Nephron (organoid): ENCODE results near the gene OR6J1.
"Not testable (repeated sequence)": the region's sequence is repeated elsewhere in the genome, so short reads cannot be mapped to it uniquely, and the experiment has no call there.

ENCODE experiments used
- H3K27ac Mint-ChIP-seq, 3 experiments: 2 replicates each; pipeline ENCODE4 v1.8.0; 2020; ENCODE audit warnings: mixed read lengths in 3 of 3, mild to moderate bottlenecking in 2 of 3, moderate library complexity in 1 of 3
- H3K27me3 Mint-ChIP-seq: 2 replicates; pipeline ENCODE4 v1.8.0; 2021; ENCODE audit warnings: low read depth, mild to moderate bottlenecking, moderate library complexity, mixed read lengths
- H3K36me3 Mint-ChIP-seq: 2 replicates; pipeline ENCODE4 v1.8.0; 2020; ENCODE audit warnings: low read depth, mixed read lengths
- H3K4me1 Mint-ChIP-seq: 2 replicates; pipeline ENCODE4 v1.8.0; 2020; ENCODE audit warnings: mixed read lengths
- H3K4me3 Mint-ChIP-seq, 3 experiments: 2 replicates each; pipeline ENCODE4 v1.8.0; 2020; ENCODE audit warnings: mild to moderate bottlenecking in 3 of 3, mixed read lengths in 3 of 3, moderate library complexity in 2 of 3
- H3K9me3 Mint-ChIP-seq: 2 replicates; pipeline ENCODE4 v1.8.0; 2020; ENCODE audit warnings: mixed read lengths
- TF ChIP-seq, protein P1 (sequence below), 3 experiments: fragments of 200-600 bp; sonication (generic); IDR thresholded peaks; one replicate each; pipeline ENCODE4 v1.5.0; 2021; ENCODE audit warnings: antibody characterized with exemption in 3 of 3; ENCODE audit not compliant: unreplicated experiment in 3 of 3

The OR6J1 gene

GRCh38 chr14:22678221-22678620 is 34.1 kb upstream of the OR6J1 start:
- TF ChIP-seq, protein P1, sequence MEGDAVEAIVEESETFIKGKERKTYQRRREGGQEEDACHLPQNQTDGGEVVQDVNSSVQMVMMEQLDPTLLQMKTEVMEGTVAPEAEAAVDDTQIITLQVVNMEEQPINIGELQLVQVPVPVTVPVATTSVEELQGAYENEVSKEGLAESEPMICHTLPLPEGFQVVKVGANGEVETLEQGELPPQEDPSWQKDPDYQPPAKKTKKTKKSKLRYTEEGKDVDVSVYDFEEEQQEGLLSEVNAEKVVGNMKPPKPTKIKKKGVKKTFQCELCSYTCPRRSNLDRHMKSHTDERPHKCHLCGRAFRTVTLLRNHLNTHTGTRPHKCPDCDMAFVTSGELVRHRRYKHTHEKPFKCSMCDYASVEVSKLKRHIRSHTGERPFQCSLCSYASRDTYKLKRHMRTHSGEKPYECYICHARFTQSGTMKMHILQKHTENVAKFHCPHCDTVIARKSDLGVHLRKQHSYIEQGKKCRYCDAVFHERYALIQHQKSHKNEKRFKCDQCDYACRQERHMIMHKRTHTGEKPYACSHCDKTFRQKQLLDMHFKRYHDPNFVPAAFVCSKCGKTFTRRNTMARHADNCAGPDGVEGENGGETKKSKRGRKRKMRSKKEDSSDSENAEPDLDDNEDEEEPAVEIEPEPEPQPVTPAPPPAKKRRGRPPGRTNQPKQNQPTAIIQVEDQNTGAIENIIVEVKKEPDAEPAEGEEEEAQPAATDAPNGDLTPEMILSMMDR (IDR thresholded peaks at IDR 0.05; ENCODE audit: unreplicated experiment in 3 of 3): no peak
- peaks cover 8% of the 10 kb centered on the region for H3K27me3 Mint-ChIP-seq
- no peaks in the 10 kb centered on the region for H3K4me1 Mint-ChIP-seq
- no peak overlapping the region for H3K4me3 Mint-ChIP-seq
- peaks cover 16% of the 10 kb centered on the region for H3K9me3 Mint-ChIP-seq
- no peak overlapping the region for H3K27ac Mint-ChIP-seq
- no peaks in the 10 kb centered on the region for H3K36me3 Mint-ChIP-seq

- H3K4me3 Mint-ChIP-seq, H3K27ac Mint-ChIP-seq, H3K4me1 Mint-ChIP-seq, H3K36me3 Mint-ChIP-seq, H3K27me3 Mint-ChIP-seq: not testable (repeated sequence)
- peaks cover 21% of the 10 kb centered on the region for H3K9me3 Mint-ChIP-seq
These were observed 33.4 kb upstream of the OR6J1 start for GRCh38 chr14:22677551-22677950.

DNA sequence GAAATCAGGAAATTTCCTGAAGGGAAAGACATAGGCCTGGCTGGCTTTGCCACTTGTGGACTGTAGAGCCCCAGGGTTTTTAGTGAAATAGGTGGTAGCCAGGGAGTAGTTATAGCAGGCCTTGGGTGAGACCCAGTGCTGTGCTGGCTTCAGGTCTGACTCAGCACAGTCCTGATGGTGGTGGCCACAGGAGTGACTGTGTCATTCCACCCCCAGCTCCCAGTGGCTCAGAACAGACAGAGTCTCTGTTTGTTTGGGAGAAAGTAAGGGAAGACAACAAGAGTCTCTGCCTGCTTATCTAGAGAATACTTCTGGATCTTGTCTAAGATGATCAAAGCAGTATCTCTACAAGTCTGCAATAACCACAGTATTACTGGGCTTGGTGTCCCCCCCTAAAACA is 27.5 kb upstream of the OR6J1 start:
- H3K9me3 Mint-ChIP-seq: peaks cover 19% of the 10 kb centered on the region
- H3K36me3 Mint-ChIP-seq: no peaks in the 10 kb centered on the region
- H3K27ac Mint-ChIP-seq: no peak overlapping the region
- H3K4me3 Mint-ChIP-seq: no peak overlapping the region
- no peaks in the 10 kb centered on the region for H3K4me1 Mint-ChIP-seq
- TF ChIP-seq, protein P1 (IDR thresholded peaks at IDR 0.05; ENCODE audit: unreplicated experiment in 3 of 3): no peak
- no peaks in the 10 kb centered on the region for H3K27me3 Mint-ChIP-seq

DNA sequence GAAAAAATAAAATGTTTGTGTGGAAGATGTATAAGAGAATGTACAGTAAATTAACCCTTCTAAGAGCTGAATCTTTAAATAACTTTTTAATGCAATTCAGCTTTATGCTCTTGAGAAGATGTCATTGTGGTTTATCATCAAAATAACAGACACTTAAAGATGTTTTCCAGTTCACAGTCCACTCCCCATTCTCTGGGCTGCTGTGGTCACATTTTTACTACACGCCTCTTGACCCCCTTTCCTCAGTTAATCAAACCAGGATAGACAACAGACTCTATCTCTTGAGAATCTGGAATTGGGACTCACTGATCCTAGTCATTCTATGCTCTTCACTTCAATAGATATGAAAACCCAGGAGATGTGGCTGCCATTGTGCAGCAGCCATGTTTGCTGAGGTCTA is 24.7 kb upstream of the OR6J1 start:
- TF ChIP-seq, protein P1 (IDR thresholded peaks at IDR 0.05; ENCODE audit: unreplicated experiment in 3 of 3): no peak
- Mint-ChIP-seq H3K27ac (no peak overlapping the region), H3K9me3 (peaks cover 12% of the 10 kb centered on the region), H3K4me1 (no peaks in the 10 kb centered on the region), H3K4me3 (no peak overlapping the region), H3K36me3 (no peaks in the 10 kb centered on the region), H3K27me3 (no peaks in the 10 kb centered on the region)

- H3K27ac Mint-ChIP-seq: no peak overlapping the region
- TF ChIP-seq, protein P1 (IDR thresholded peaks at IDR 0.05; ENCODE audit: unreplicated experiment in 3 of 3): no peak
- no peaks in the 10 kb centered on the region for H3K36me3 Mint-ChIP-seq
- H3K27me3 Mint-ChIP-seq: no peaks in the 10 kb centered on the region
- peaks cover 8% of the 10 kb centered on the region for H3K9me3 Mint-ChIP-seq
- H3K4me3 Mint-ChIP-seq: no peak overlapping the region
- H3K4me1 Mint-ChIP-seq: no peaks in the 10 kb centered on the region
These were observed 24.3 kb upstream of the OR6J1 start for GRCh38 chr14:22668417-22668816.

DNA sequence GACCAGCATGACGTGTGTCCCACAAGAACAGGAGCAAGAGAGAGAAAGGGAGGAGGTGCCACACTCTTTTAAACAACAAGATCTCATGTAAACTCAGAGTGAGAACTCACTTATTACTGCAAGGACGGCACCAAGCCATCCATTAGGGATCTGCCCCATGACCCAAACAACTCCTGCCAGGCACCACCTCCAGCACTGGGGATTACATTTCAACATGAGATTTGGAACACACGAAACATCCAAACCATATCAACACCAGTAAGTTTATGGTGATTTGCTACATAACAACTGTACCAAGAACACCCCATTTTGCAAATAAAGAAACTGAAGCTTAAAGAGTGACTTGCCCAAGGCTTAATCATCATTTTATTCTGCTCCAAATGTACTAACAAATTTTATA is 23.7 kb upstream of the OR6J1 start:
- TF ChIP-seq, protein P1 (IDR thresholded peaks at IDR 0.05; ENCODE audit: unreplicated experiment in 3 of 3): no peak
- peaks cover 1% of the 10 kb centered on the region for H3K27me3 Mint-ChIP-seq
- no peaks in the 10 kb centered on the region for H3K4me1 Mint-ChIP-seq
- peaks cover 5% of the 10 kb centered on the region for H3K9me3 Mint-ChIP-seq
- no peak overlapping the region for H3K27ac Mint-ChIP-seq
- H3K4me3 Mint-ChIP-seq: no peak overlapping the region
- H3K36me3 Mint-ChIP-seq: no peaks in the 10 kb centered on the region
